A549 (cell line): ENCODE results near the gene CSTA.

Experiments
- CHD2 ChIP-seq: fragments of 150-350 bp; IDR thresholded peaks from 2 replicates; pipeline ENCODE4 v1.6.1; 2014; ENCODE audit warnings: low read length; ENCODE audit not compliant: partially characterized antibody
- CTCF ChIP-seq: fragments of >200 bp; sonication (Bioruptor Twin); formaldehyde crosslinking; IDR thresholded peaks from 3 replicates; pipeline ENCODE4 v1.5.1; 2016
- EP300 ChIP-seq, 2 experiments: fragments of >200 bp; sonication (Bioruptor Twin); formaldehyde crosslinking; IDR thresholded peaks; 2 replicates in 1 of 2; 3 replicates in 1 of 2; pipeline ENCODE4 v1.6.1; 2016 to 2017
- HOXA7 ChIP-seq: fragments of 250-450 bp; sonication (Bioruptor Pico); IDR thresholded peaks from 2 replicates; pipeline ENCODE4 v1.5.0; 2020; ENCODE audit warnings: mild to moderate bottlenecking, moderate library complexity
- MAZ ChIP-seq: fragments of 150-350 bp; IDR thresholded peaks from 2 replicates; pipeline ENCODE4 v1.6.1; 2014; ENCODE audit warnings: antibody characterized with exemption, low read depth, low read length, borderline replicate concordance
- PBX3 ChIP-seq: IDR thresholded peaks from 2 replicates; pipeline ENCODE4 v1.6.1; 2012
- POLR2A ChIP-seq: IDR thresholded peaks from 2 replicates; pipeline ENCODE4 v1.6.1; 2012; ENCODE audit warnings: mild to moderate bottlenecking, low read length
- POLR2AphosphoS2 ChIP-seq: conservative IDR thresholded peaks from 2 replicates; pipeline ENCODE4 v1.6.1; 2012; ENCODE audit warnings: low read length, improper control_type of control experiment, inconsistent platforms
- RAD21 ChIP-seq, 2 experiments: fragments of >200 bp in 1 of 2; sonication (Bioruptor Twin) in 1 of 2; formaldehyde crosslinking in 1 of 2; IDR thresholded peaks in 1 of 2; conservative IDR thresholded peaks in 1 of 2; 2 replicates in 1 of 2; 3 replicates in 1 of 2; pipeline ENCODE4 v1.6.1; 2012 to 2018; ENCODE audit warnings: inconsistent platforms in 1 of 2
- RFX5 ChIP-seq: fragments of 450-650 bp; IDR thresholded peaks from 2 replicates; pipeline ENCODE4 v1.7.1; 2014; ENCODE audit warnings: antibody characterized with exemption, mild to moderate bottlenecking, moderate library complexity
- SREBF2 ChIP-seq: fragments of 450-650 bp; IDR thresholded peaks from 2 replicates; pipeline ENCODE4 v1.6.1; 2014; ENCODE audit warnings: mild to moderate bottlenecking, moderate library complexity

GRCh38 chr3:122358703-122359032 lies 33.6 kb downstream of the CSTA start:
- TF ChIP-seq SREBF2 (no peak), CTCF (no peak), RFX5 (no peak), PBX3 (no peak), CHD2 (no peak), POLR2AphosphoS2 (no peak), EP300 (IDR thresholded peaks at IDR 0.05) (no peak), POLR2A (no peak), MAZ (no peak), HOXA7 (no peak), RAD21 (conservative IDR thresholded peaks at IDR 0.05 in 1 of 2, IDR thresholded peaks at IDR 0.05 in 1 of 2) (no peak)
